ENCODE data around the gene CD200. TPM values are rescaled to one million over a fixed set of nuclear protein-coding genes. Genes with fewer than 3 reads are reported as not detected.

Gene CD200
- total and polyA plus RNA-seq, 2 of the 4 experiments (the other 2 are of a cell fraction), result 1.1 to 1.7 TPM

GRCh38 chr3:112390783-112391641 lies 58.1 kb downstream of the CD200 start:
- Histone ChIP-seq H3K4me3 (ENCODE audit: insufficient read depth, low read depth, low read length) (no peak overlapping the region), H4K91ac (ENCODE audit: insufficient read depth, low read depth, low read length) (peak overlapping the region; percentile 100), H2BK5ac (ENCODE audit: low read depth, low read length, poor library complexity, severe bottlenecking) (peak overlapping the region; percentile 100), H3K23ac (ENCODE audit: low read depth, low read length) (peak overlapping the region; percentile 99), H3K27ac (ENCODE audit: insufficient read depth, low read length) (peak overlapping the region; percentile 100), H3K18ac (ENCODE audit: low read depth, low read length) (peak overlapping the region; percentile 100), H3K9ac (ENCODE audit: low read depth, low read length) (peak overlapping the region; percentile 82), H3K4me1 (ENCODE audit: control insufficient read depth, insufficient read depth, low read length) (peaks cover 13% of the 10 kb centered on the region), H2AK9ac (replicated peaks; ENCODE audit: low read depth, low read length, poor library complexity) (peak overlapping the region; percentile 86), H3K27me3 (ENCODE audit: control insufficient read depth, insufficient read depth, low read length) (no peaks in the 10 kb centered on the region), H4K20me1 (ENCODE audit: insufficient read depth, low read length) (no peaks in the 10 kb centered on the region), H3K9me1 (ENCODE audit: insufficient read depth, low read length) (peaks cover 3% of the 10 kb centered on the region), H2BK120ac (ENCODE audit: low read depth, low read length) (peak overlapping the region; percentile 99), H4K5ac (ENCODE audit: low read depth, low read length) (peak overlapping the region; percentile 97), H2BK20ac (ENCODE audit: low read depth, low read length) (peak overlapping the region; percentile 100), H3K36me3 (ENCODE audit: control insufficient read depth, insufficient read depth, low read length) (no peaks in the 10 kb centered on the region), H2AFZ (replicated peaks; ENCODE audit: low read length, poor library complexity) (peak overlapping the region; percentile 89), H3K14ac (replicated peaks; ENCODE audit: low read depth, low read length) (peak overlapping the region; percentile 99), H3K9me3 (ENCODE audit: control insufficient read depth, insufficient read depth, low read length) (peaks cover 2% of the 10 kb centered on the region; the same call in 1 of the 2 replicates), H2BK15ac (ENCODE audit: low read depth, low read length) (peak overlapping the region; percentile 96; the same call in 2 of the 3 replicates), H3K79me1 (ENCODE audit: low read depth in 1 of 2, low read length in 2 of 2) (no peaks in the 10 kb centered on the region), H3K4ac (ENCODE audit: low read depth, low read length) (peak overlapping the region; percentile 100), H3K4me2 (ENCODE audit: low read depth, low read length) (peak overlapping the region; percentile 28; the same call in 1 of the 2 replicates), H2AK5ac (ENCODE audit: low read depth, low read length) (peak overlapping the region; percentile 100), H3K56ac (ENCODE audit: extremely low read depth, insufficient read depth, low read length) (peak overlapping the region; percentile 96), H4K8ac (ENCODE audit: low read depth in 2 of 2, low read length in 2 of 2) (peak overlapping the region; percentile 87 to 98)
- TF ChIP-seq MAZ (IDR thresholded peaks at IDR 0.05; ENCODE audit: borderline replicate concordance, low read depth, low read length) (peak; percentile 70; the same call in 1 of the 2 replicates), USF2 (IDR thresholded peaks at IDR 0.05; ENCODE audit: low read depth, low read length) (no peak), FOS (IDR thresholded peaks at IDR 0.05; ENCODE audit: low read depth, low read length) (peak; percentile 41; the same call in 1 of the 2 replicates), RFX5 (IDR thresholded peaks at IDR 0.05; ENCODE audit: low read depth, low read length) (no peak), RAD21 (IDR thresholded peaks at IDR 0.05; ENCODE audit: low read length) (no peak), BHLHE40 (IDR thresholded peaks at IDR 0.05; ENCODE audit: low read depth, low read length) (peak; percentile 71; the same call in 1 of the 2 replicates), SMC3 (IDR thresholded peaks at IDR 0.05; ENCODE audit: low read depth, low read length) (no peak), CEBPB (IDR thresholded peaks at IDR 0.05; ENCODE audit: low read depth, low read length) (no peak), CHD1 (IDR thresholded peaks at IDR 0.05; ENCODE audit: low read depth, low read length) (no peak), RCOR1 (IDR thresholded peaks at IDR 0.05; ENCODE audit: insufficient replicate concordance, low read length) (peak; percentile 37), MXI1 (IDR thresholded peaks at IDR 0.05; ENCODE audit: borderline replicate concordance, low read depth, low read length) (no peak)
- dilution Hi-C loops (cut with HindIII; ENCODE audit: low sequenced_read_pairs, unreplicated experiment), result no loop called here
- BruUV-seq (replicated peaks), result TSS peak; percentile 93
- ATAC-seq (ENCODE audit: low read depth), result peak; percentile 86
- DNase-seq, result peak; percentile 98
- in situ Hi-C loops (cut with MboI; ENCODE audit: low sequenced_read_pairs), result no loop called here
- POLR2A ChIA-PET (ENCODE audit: unreplicated experiment), result interaction anchor here (1.0 kb wide), 1 partner anchor 12 kb away, joined by 3 read pairs; no protein-coding TSS in a partner anchor
- CTCF ChIA-PET, result interaction anchor here (0.6 to 1.2 kb wide), 3 partner anchors 12 to 245 kb away, joined by 3 read pairs; partner anchors contain the start of gene SLC9C1
- 0% methylated on average over 1 of the region's 4 CpGs; no CpG with 5 or more reads in 1 of the 2 experiments for WGBS, 2 experiments (ENCODE audit: extremely low coverage in 2 of 2, insufficient read length in 1 of 2)
- intact Hi-C loops (cut with micrococcal nuclease), result no loop called here

All from IMR-90 (cell line).